Panc1 (cell line): ENCODE data around the gene ZNF470. TPM values are rescaled to one million over a fixed set of nuclear protein-coding genes. Genes with fewer than 3 reads are reported as not detected.

Source experiments
- ATAC-seq: fragments of 200-7000 bp; cut with Tn5 transposase; 2 replicates; pipeline ENCODE4 v1.9.1; 2020; ENCODE audit warnings: mild to moderate bottlenecking, moderate library complexity
- BruUV-seq: library from RNA; stranded (reverse); fragments of 400-500 nt; replicated peaks from 2 replicates; lab custom pipeline; 2021; lab: Mats Ljungman, UMichigan
- CTCF ChIA-PET: fragments of 300-600 bp; sonication (Branson Sonifier 250); formaldehyde crosslinking; loops from one replicate; lab custom pipeline; 2022; ENCODE audit warnings: antibody characterized with exemption; lab: Charles Lee
- POLR2A ChIA-PET: fragments of 300-600 bp; sonication (Branson Sonifier 250); formaldehyde crosslinking; loops from one replicate; lab custom pipeline; 2022; ENCODE audit warnings: antibody characterized with exemption; lab: Charles Lee
- DNase-seq: peaks from one replicate; pipeline ENCODE4 v3.0.0-alpha.2; 2010; ENCODE audit warnings: low read depth, low spot score
- H3K27ac ChIP-seq: 2 replicates; pipeline ENCODE4 v1.5.1; 2011; ENCODE audit warnings: mild to moderate bottlenecking, low read length, inconsistent platforms
- H3K27me3 ChIP-seq: fragments of 200-500 bp; sonication (Bioruptor generic); 2 replicates; pipeline ENCODE4 v1.6.0; 2014; ENCODE audit warnings: low read length, inconsistent platforms; ENCODE audit not compliant: control insufficient read depth, insufficient read depth
- H3K36me3 ChIP-seq: fragments of 200-500 bp; sonication (Bioruptor generic); 2 replicates; pipeline ENCODE4 v1.5.1; 2014; ENCODE audit warnings: inconsistent platforms, mild to moderate bottlenecking, low read length, moderate library complexity; ENCODE audit not compliant: control insufficient read depth, insufficient read depth
- H3K4me1 ChIP-seq: 2 replicates; pipeline ENCODE4 v1.5.1; 2011; ENCODE audit warnings: inconsistent platforms, mild to moderate bottlenecking, low read length, moderate library complexity; ENCODE audit not compliant: control insufficient read depth, insufficient read depth
- H3K4me3 ChIP-seq, 2 experiments: 2 replicates each; pipeline ENCODE4 v1.5.1; 2011 to 2012; ENCODE audit warnings: low read depth in 2 of 2, low read length in 2 of 2, mild to moderate bottlenecking in 2 of 2, inconsistent platforms in 1 of 2, moderate library complexity in 1 of 2
- H3K9me3 ChIP-seq: fragments of 200-500 bp; sonication (Bioruptor generic); 2 replicates; pipeline ENCODE4 v1.5.1; 2014; ENCODE audit warnings: low read depth, mild to moderate bottlenecking, inconsistent platforms, low read length, moderate library complexity; ENCODE audit not compliant: control insufficient read depth, insufficient read depth
- POLR2AphosphoS5 ChIP-seq: IDR thresholded peaks from 2 replicates; pipeline ENCODE4 v1.6.1; 2012; ENCODE audit warnings: mild to moderate bottlenecking, low read depth, low read length, moderate library complexity
- SIN3A ChIP-seq: IDR thresholded peaks from 2 replicates; pipeline ENCODE4 v1.6.1; 2012; ENCODE audit warnings: low read depth, mild to moderate bottlenecking, low read length, moderate library complexity, borderline replicate concordance; ENCODE audit not compliant: insufficient read depth
- TCF7L2 ChIP-seq: IDR thresholded peaks from 2 replicates; pipeline ENCODE4 v1.6.1; 2011; ENCODE audit warnings: mild to moderate bottlenecking, low read depth, low read length, inconsistent platforms
- in situ Hi-C: cut with HindIII; loops from 2 replicates; pipeline ENCODE4 v1.10.0; 2016; ENCODE audit warnings: low sequenced_read_pairs, low pct_unique_long_range_greater_than_20kb
- intact Hi-C: fragments of 100-400 bp; cut with micrococcal nuclease; formaldehyde crosslinking; loops from one replicate; pipeline ENCODE4 v1.10.0; 2022; ENCODE audit not compliant: unreplicated experiment
- total RNA-seq: library from RNA; stranded (reverse); gene quantifications from one replicate; pipeline ENCODE4 v1.2.1, GENCODE V29; 2021; ENCODE audit not compliant: unreplicated experiment
- TF ChIP-seq, protein P1 (sequence below), 2 experiments: IDR thresholded peaks; 2 replicates each; pipeline ENCODE4 v1.6.1; 2011 to 2012; ENCODE audit warnings: low read depth in 2 of 2, control low read depth in 1 of 2, low read length in 1 of 2, mild to moderate bottlenecking in 1 of 2, moderate library complexity in 1 of 2; ENCODE audit not compliant: insufficient read depth in 1 of 2
- TF ChIP-seq, protein P2 (sequence below): fragments of 450-650 bp; IDR thresholded peaks from 2 replicates; pipeline ENCODE4 v1.5.1; 2017; ENCODE audit warnings: mild to moderate bottlenecking

The ZNF470 gene
- total RNA-seq, 1 experiment from 2014 or later = not detected

- peaks cover 12% of the 10 kb centered on the region; the same call in 1 of the 2 replicates for H3K9me3 ChIP-seq
- no peak overlapping the region for H3K27ac ChIP-seq
- DNase-seq (no peak), ATAC-seq (no peak)
- ChIA-PET CTCF (no interaction called here), POLR2A (no interaction called here)
- no peaks in the 10 kb centered on the region for H3K36me3 ChIP-seq
- no peaks in the 10 kb centered on the region for H3K4me1 ChIP-seq
- in situ Hi-C loops = no loop called here
- H3K27me3 ChIP-seq = no peaks in the 10 kb centered on the region
- no TSS peak for BruUV-seq
- H3K4me3 ChIP-seq = no peak overlapping the region
- no peak for TF ChIP-seq TCF7L2
- TF ChIP-seq, protein P1, sequence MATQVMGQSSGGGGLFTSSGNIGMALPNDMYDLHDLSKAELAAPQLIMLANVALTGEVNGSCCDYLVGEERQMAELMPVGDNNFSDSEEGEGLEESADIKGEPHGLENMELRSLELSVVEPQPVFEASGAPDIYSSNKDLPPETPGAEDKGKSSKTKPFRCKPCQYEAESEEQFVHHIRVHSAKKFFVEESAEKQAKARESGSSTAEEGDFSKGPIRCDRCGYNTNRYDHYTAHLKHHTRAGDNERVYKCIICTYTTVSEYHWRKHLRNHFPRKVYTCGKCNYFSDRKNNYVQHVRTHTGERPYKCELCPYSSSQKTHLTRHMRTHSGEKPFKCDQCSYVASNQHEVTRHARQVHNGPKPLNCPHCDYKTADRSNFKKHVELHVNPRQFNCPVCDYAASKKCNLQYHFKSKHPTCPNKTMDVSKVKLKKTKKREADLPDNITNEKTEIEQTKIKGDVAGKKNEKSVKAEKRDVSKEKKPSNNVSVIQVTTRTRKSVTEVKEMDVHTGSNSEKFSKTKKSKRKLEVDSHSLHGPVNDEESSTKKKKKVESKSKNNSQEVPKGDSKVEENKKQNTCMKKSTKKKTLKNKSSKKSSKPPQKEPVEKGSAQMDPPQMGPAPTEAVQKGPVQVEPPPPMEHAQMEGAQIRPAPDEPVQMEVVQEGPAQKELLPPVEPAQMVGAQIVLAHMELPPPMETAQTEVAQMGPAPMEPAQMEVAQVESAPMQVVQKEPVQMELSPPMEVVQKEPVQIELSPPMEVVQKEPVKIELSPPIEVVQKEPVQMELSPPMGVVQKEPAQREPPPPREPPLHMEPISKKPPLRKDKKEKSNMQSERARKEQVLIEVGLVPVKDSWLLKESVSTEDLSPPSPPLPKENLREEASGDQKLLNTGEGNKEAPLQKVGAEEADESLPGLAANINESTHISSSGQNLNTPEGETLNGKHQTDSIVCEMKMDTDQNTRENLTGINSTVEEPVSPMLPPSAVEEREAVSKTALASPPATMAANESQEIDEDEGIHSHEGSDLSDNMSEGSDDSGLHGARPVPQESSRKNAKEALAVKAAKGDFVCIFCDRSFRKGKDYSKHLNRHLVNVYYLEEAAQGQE (IDR thresholded peaks at IDR 0.05; ENCODE audit: insufficient read depth in 1 of 2, low read depth in 2 of 2, low read length in 1 of 2) = no peak
- TF ChIP-seq SIN3A = no peak
- TF ChIP-seq, protein P2, sequence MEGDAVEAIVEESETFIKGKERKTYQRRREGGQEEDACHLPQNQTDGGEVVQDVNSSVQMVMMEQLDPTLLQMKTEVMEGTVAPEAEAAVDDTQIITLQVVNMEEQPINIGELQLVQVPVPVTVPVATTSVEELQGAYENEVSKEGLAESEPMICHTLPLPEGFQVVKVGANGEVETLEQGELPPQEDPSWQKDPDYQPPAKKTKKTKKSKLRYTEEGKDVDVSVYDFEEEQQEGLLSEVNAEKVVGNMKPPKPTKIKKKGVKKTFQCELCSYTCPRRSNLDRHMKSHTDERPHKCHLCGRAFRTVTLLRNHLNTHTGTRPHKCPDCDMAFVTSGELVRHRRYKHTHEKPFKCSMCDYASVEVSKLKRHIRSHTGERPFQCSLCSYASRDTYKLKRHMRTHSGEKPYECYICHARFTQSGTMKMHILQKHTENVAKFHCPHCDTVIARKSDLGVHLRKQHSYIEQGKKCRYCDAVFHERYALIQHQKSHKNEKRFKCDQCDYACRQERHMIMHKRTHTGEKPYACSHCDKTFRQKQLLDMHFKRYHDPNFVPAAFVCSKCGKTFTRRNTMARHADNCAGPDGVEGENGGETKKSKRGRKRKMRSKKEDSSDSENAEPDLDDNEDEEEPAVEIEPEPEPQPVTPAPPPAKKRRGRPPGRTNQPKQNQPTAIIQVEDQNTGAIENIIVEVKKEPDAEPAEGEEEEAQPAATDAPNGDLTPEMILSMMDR = no peak
- no peak for TF ChIP-seq POLR2AphosphoS5
- intact Hi-C loops = no loop called here
Measured at GRCh38 chr19:56617531-56617930, 50.3 kb downstream of the ZNF470 start.

DNA sequence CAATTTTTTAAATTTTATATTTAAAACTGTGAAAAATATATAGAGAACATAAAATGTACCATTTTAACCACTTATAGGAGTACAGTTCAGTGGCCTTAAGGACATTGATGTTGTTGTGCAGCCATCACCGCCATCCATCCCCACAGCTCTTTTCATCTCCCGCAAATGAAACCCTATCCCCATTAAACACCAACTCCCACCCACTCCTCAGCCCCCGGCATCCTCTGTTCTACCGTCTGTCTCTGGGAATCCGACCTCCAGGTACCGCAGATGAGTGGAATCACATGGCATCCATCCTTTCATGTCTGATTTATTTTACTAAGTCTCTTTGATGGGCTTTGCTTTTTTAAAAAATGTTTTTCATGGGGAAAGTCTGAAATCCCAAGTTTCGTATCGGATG is 51.9 kb downstream of the ZNF470 start:
- H3K4me1 ChIP-seq = no peaks in the 10 kb centered on the region
- DNase-seq = no peak
- ChIA-PET POLR2A (no interaction called here), CTCF (no interaction called here)
- H3K9me3 ChIP-seq = peaks cover 8% of the 10 kb centered on the region; the same call in 1 of the 2 replicates
- intact Hi-C loops (no loop called here), in situ Hi-C loops (no loop called here)
- no TSS peak for BruUV-seq
- no peak overlapping the region for H3K27ac ChIP-seq
- TF ChIP-seq, protein P1 (IDR thresholded peaks at IDR 0.05; ENCODE audit: insufficient read depth in 1 of 2, low read depth in 2 of 2, low read length in 1 of 2) = no peak
- TF ChIP-seq TCF7L2 = no peak
- TF ChIP-seq, protein P2 = no peak
- H3K4me3 ChIP-seq = no peak overlapping the region
- no peaks in the 10 kb centered on the region for H3K27me3 ChIP-seq
- no peaks in the 10 kb centered on the region for H3K36me3 ChIP-seq
- no peak for ATAC-seq
